ENCODE results near the gene ACR.

Gene ACR

DNA sequence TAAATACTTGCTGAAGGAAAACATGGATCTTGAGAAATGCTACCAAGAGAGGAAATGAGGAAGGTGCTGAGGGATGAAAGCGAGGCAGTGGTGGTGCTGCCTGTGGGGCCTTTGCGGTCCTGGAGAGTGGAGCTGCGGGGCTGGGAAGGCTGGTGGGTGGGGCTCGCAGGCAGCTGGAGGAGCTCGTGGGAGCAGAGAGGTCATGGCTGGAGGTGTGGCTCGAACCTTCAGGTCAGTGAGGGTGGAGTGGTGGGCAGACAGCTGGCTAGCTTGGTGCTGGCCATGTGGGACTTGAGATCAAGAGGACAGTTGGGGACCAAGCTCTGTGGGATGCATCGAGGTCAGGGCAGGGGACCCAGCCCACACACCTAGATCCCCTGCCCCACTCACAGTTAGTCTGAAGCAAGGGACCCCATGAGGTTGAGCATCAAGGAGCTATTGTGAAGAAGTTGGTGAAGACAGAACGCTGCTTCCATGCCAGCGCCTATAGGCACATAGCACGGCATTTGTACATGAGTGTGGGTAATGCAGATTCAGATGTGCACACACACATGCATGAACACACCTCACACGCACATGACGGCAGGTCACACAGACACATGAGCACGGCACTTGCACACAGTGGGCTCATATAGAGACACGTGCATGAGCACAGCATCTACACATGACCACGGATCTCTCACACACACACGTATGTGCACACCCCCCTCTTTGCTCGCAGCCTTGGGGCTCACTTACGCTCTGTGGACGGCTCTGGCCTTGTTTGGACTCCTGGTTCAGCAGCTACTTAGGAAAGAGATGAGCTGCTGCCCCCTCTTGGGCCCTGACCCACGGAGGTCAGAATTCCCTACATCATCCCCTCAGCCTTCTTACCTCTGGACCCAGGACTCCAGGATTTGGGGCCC lies 34.9 kb upstream of the ACR start:
- no peak for DNase-seq

DNA sequence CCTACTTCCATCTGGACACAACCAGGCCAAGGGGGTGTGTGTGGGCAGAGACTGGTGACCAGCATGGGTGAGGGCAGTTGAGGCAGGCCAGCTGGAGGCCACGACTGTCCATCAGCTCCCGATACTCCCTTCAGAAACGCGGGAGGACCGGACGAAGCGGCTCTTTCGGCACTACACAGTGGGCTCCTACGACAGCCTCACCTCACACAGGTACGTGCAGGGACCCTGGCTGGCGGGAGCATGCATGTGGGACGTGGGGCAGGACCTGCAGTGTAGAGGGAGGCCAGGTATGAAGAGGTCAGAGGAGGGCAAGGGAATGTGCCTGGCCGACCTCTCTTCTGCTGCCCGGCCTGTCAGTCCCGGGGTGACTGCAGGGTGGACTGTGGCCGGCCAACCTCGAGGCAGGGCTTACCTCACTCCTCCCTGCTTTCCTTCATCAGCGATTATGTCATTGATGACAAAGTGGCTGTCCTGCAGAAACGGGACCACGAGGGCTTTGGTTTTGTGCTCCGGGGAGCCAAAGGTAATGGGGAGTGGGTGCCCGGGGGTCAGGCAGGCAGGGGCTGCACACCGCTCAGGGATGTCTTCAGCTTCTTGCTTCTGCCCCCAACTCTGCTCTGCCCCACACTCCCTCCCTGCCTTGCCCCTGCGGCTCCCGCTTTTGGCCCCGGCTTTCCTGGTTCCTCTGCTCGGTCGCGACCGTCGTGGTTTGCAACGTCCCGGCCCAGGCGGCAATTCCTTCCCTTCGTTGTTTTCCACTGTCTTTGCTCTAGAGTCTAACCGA lies 34.1 kb upstream of the ACR start:
- DNase-seq = no peak

DNA sequence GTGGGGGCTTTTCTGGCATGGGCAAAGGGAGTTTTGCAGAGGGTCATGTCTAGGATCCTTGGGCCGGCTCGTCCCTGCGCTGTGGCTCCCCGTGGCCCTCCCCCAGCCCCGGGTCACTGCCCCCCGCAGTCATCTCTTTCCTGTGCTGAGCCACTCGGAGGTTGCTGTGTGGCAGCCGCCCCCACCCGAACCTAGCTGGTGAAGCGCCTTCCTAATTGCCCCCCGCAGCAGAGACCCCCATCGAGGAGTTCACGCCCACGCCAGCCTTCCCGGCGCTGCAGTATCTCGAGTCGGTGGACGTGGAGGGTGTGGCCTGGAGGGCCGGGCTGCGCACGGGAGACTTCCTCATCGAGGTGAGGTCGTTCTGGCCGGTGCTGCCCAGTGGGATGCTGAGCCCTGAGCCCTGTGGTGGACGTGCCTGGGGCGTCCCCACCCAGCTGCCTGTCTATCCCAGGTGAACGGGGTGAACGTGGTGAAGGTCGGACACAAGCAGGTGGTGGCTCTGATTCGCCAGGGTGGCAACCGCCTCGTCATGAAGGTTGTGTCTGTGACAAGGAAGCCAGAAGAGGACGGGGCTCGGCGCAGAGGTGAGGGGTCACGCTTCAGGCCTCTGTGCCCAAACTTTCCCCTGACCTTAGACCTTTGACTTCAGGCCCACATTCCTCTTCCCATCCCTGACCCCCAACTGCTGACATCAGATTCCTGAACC lies 33.3 kb upstream of the ACR start:
- DNase-seq = no peak

DNA sequence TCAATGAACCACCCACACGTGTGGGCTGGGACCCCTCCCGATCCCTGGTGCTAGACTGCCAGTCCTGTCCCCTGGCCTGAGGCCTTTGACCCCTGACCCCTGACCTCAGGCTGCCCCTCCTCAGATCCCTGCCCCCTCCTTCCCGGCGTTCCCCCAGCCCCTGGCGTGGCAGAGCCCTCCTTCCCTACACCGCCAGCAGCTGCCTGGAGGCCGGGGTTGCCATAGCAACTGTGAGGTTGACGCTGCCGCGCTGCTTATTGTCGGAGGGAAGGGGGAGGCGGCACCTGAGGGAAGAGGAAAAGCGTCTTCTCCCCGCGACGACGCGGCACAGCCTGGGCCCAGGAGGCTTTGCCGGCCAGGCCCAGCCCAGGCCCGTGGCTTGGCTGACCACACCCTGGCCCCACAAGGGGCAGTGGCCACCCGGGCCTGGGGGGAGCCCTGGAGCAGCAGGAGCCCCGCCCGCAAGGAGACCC lies 32.7 kb upstream of the ACR start:
- DNase-seq = peak; percentile 62 to 84

DNA sequence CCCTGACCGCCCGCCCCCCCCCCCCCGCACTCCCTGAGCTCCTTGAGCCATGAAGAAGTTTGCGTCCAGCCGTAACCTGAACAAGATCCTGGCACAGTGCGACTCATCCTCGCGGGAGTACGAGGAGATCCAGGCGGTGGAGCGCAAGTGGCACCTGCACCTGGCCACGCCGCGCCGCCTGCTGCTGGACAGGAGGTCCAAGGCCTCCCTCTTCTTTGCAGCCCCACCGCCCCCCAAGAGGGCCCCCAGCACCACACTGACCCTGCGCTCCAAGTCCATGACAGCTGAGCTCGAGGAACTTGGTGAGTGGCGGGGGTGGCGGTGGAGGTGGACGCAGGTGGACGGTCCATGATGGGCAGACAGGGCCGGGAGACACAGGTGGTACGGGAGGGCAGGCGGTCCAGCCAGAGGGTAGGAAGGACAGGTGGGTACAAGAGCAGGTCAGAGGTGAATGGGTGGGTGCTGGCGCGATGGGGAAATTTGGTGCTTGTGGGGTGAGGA lies 32.1 kb upstream of the ACR start:
- DNase-seq = no peak

DNA sequence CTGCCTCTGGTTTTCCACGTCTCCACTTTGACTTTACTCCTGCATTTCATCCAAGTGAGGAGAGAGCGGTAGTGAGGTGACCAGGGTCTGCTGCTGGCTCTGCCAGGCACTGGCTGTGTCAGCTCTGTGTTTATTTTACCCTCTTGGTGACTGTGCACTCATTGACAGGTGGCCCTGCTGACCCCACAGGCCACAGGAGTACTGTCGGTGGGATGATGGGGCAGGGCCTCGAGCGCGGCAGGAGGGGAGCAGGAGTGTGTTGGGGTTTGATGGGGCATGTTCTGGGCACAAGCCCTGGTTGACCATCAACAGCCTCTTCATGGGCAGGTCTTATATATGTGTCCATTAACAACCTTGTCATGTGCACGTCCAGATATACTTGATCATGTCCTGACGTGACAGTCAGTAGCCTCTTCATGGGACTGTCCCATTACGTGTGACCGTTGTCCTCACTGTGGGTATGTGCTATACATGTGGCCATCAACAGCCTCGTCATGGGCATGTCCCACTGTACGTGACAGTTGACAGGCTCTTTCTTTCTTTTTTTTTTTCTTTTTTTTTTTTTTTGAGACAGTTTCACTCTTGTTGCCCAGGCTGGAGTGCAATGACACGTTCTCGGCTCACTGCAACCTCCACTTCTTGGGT lies 31.4 kb upstream of the ACR start:
- no peak for DNase-seq

DNA sequence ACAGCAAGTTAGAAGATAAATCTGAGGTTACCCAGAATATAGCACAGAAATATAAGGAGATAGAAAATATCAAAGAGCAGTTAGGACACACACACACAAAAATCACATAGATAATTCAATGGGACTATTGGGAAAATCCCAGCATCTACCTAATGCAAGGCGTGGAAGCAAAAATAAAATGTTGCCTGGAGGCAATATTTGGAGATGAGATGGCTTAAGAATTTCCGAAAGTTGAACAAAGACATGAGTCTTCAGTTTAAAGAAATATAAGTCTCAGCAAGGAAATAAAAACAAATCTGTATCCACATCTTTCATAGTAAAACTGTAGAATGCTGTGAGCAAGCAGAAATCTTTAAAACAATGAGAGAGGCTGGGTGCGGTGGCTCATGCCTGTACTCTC lies 29.5 kb upstream of the ACR start:
- DNase-seq = no peak

DNA sequence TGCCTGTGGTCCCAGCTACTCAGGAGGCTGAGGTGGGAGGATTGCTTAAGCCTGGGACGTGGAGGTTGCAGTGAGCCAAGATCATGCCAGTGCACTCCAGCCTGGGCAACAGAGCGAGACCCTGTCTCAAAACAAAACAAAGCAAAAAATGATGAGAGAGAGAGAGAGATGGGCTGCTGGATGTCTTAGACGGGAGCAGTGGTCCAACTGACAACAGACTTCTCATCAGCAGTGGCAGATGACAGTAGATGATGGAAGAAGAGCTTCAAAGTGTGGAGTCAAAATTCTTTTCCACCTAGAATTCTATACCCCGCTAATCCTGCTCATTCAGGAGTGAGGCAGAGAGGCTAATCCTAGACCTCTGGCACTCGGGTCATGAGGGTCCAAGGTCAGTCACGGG lies 29.0 kb upstream of the ACR start:
- no peak for DNase-seq

DNA sequence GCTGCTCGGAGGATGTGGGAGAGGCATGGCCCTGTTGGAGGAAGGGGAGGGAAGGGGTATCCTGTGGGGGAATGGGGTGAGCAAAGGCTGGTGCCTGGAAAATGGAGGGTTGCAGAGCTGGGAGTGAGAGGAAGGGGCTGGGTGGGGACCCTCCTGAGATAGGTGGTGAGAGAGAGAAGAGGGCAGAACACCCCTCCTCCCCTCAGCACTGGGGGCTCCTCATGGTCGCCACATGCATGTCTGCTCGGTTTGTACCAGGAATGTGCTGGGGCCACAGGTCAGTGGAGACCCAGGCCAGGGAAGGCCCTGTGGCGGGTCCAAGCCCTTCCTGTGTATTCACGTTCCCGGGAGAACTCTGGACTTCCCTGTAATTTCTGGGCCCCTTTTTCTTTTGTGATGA lies 27.8 kb upstream of the ACR start:
- DNase-seq = no peak

DNA sequence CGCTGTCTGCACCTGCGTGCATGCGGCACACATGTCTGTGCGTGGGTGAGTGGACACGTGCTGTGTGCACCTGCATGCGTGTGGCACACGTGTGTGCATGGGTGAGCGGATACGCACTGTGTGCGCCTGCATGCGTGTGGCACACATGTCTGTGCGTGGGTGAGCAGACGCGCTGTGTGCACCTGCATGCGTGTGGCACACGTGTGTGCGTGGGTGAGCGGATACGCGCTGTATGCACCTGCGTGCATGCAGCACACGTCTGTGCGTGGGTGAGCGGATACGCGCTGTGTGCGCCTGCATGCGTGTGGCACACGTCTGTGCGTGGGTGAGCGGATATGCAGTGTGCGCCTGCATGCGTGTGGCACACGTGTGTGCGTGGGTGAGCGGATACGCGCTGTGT lies 27.1 kb upstream of the ACR start:
- no peak for DNase-seq

DNA sequence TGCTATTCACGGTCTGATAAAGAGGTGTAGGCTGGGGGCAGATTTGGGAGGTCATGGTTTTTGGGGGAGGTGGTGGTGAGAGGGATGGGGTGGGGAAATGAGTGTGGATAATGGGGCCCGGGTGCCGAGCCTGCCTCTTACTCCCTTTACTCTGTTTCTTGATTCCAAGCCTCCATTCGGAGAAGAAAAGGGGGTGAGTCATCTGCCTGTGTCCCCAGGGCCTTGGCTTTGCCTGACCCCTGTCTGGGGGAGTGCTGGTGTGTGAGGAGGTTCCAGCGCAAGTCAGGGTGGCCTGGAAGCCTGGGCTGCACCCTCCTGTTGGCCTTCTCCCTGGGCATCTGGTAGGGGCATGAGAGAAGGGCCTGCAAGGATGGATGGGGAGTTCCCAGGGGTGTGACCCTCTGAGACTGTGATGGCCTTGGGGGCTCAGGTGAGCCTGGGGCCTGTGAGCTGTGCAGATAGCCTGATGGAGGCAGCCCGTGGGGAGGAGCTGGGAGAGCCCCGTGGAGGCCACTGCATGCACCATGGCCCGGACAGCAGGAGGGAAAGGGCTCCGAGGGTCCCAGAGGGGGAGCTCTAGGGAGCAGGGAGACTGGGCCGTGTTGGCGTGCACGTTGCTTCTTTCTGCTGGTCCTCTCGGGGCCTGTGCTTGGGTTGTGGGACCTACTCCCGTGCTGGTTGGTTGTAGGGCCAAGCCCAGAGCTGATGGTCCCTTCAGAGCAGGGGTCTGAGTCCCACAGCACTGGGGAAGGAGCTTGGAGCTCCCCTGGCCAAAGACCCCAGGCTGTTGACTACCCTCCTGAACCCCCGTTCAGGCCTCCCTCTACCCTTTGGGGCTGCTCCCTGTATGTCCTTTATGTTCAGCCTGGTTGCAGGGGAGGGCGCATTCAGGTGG lies 26.3 kb upstream of the ACR start:
- DNase-seq = no peak

DNA sequence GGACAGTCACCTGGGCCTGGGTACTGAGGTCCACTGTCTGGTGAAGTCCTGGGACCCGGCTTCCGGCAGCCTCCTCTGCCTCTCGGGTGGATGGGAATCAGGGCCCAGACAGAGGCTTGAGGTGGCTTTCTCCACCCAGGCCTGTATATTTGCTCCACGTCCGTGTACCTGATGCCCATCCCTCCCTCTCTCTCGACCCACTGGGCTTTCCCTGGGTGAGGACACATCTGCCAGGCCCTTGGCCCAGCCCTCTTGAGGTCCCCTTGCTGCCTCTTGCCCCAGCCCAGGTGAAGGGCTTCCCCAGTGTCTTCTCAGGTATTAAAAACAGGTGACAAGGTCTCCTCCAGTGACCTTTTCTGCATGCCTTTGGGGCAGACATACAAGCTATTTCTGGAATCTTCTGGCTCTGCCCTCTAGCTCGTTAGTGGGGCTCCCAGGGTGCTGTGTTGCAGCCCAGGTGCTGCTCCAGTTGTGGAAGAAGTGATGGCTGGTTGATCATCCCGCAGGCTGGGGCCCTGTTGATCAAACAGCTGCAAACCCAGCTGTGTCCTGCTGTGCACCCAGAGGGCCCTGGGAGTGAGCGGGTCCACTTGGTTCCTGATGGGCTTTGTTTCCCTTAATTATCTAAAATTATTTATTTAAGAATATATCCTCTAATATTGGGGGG lies 25.5 kb upstream of the ACR start:
- no peak for DNase-seq

DNA sequence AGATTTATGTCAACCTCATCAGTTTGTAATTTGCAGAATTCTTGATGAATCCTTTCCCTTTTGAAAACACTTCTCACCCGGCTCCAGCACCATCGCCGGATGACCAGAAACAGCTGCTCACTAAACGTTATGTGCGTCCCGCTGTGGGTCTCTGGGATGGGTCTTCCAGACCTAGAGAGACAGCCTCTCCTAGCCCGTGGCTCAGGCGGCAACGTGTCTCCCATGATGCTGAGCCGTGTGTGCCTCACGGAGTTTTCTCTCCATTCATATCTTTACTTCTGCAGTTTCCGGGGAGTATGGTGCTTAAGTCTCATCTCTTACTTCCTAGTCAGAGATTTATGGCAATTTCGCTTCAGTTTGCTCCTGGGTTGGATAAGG lies 25.0 kb upstream of the ACR start:
- DNase-seq = no peak

DNA sequence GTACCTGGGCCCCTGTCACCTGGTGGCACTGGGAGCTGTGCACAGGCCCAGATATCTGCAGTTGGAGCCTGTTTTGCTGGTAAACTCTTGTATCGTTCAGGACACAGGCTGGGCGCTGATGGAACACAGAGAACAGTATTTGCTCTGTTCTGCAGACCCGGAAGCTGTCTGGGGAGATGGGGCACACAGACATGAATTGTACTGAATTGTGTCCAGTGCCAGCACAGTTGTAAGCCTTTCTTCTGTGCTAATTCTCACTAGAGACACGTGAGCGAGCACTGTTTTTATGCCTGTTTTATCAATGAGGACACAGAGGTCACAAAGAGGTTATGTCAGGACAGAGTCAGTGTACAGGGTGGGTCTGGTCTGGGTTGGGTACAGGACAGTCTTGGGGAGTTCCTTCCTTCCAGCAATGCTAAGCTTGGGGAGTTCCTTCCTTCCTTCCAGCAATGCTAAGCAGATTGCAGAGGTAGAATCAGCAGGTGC lies 24.4 kb upstream of the ACR start:
- DNase-seq = no peak

DNA sequence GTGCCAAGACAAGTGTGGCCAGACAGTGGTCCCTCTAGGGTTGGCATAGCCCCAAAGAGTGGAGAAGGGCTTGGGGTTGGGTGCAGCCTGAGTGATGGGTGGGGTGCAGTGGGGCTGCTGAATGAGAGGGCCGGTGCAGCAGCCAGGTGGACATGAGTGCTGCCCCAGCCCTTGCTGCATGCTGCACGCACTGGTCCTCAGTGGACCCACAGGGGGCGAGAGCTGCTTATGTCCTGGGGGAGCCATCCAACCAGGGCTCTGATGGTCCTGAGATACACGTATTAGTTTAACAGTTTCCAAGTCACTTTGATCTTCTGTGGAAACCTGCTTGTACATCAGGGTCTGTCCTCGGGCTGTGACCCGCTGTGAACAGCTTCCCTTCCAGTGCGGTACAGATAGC lies 23.9 kb upstream of the ACR start:
- no peak for DNase-seq

DNA sequence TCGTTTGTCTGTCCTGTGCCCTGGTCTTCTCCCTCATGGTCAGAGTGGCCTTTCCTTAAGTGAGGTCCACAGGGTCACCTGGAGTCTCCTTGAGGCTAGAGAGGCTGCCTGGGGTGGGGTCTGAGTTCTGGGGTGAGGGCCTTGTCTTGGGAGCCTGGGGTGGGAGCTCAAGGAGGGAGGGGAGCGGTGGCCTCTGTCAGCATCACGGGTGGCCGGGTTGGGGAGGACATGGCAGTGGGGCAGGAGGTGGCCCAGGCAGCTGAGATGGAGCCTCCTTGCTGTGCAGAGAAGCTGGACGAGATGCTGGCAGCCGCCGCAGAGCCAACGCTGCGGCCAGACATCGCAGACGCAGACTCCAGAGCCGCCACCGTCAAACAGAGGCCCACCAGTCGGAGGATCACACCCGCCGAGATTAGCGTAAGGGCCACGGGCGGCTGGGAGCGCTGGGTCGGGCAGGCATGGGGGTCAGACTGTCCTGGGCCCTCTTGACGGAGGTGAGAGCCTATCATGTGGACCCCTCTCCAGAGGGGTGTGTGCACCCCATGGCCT lies 23.3 kb upstream of the ACR start:
- no peak for DNase-seq

DNA sequence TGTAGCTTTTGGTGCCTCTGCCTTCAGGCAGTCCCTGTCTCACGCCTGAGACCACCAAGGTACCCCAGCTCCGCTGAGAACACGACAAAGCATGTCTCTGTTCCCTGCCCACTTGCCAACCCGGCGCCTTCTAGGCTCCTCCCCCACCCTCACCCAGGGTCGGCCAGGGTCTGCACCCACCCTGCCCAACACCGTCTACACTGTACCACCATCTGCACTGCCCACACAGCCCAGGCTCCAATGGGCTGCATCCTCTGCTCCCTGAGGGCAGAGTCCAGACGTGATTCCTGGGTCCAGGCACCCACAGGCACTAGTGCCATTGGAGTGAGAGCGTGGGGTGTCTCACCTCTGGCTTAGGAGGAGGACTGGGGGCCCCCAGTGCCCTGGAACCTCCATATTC lies 22.8 kb upstream of the ACR start:
- no peak for DNase-seq

DNA sequence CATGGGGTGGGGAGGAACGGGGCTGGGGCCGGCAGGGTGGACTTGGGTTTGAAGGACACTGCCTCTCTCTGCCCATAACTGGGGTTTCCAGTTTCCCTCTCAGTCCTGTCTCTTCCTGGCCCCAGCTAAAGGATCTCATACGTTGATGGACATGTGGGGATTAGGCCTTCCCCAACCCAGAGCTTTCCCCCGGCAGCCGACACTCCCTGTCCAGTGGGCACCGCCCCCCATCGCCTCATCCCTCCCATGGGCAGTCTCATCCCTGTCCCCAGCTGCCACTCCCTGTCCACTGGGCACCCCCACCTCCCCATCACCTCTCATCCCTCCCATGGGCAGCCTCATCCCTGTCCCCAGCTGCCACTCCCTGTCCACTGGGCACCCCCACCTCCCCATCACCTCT lies 22.2 kb upstream of the ACR start:
- no peak for DNase-seq

DNA sequence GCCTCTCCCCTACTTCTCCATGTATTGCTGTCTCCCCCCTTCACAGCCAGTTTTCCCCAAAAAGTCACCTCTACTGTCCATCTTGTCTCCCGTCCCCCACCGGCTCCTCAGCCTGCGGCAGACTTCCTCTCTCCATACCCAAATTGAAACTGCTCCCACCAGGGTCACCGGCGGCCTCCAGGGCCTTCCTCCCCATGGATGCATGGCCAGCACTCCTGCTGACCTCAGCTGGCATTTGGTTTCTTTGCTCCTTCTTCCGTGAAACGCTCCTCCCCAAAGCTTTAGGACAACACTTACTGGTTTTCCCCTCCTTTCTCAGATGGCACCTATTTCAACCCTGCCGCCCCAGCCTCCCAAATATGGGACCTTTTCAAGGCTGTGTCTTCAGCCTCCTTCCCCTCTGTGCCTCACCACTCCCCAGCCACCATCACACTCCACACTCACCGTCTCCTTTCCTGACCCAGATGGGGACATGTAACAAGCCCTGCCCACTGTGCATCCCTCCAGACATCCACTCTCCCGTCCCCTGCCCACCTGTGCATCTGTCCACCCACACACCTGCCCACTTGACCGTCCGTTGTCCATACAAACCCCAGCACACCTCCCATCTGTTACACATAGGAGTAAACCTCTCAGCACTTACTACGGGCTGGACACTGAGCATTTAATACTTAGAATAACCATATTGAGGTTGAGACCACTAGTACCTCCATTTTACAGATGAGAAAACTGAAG lies 21.5 kb upstream of the ACR start:
- DNase-seq = no peak

Data from NCI-H524 (cell line).